ENCODE measurements around the gene ACOT7.

- TF ChIP-seq EZH2phosphoT487 (IDR thresholded peaks at IDR 0.05; ENCODE audit: borderline replicate concordance, low read length): no peak
- TF ChIP-seq CTCF (IDR thresholded peaks at IDR 0.05; ENCODE audit: low read depth, low read length, poor library complexity, severe bottlenecking): no peak
Observed at GRCh38 chr1:6345460-6345859, 48.1 kb downstream of the ACOT7 start.
